Inferior parietal cortex (tissue), 1 donor: ENCODE results near the gene CLUH.
"Not testable (repeated sequence)": the region's sequence is repeated elsewhere in the genome, so short reads cannot be mapped to it uniquely, and the experiment has no call there.

Experiments
- DNase-seq: peaks from one replicate; pipeline ENCODE4 v3.0.0-alpha.2; 2016; ENCODE audit errors: extremely low spot score

The CLUH gene

GRCh38 chr17:2688351-2689342 is 22.9 kb downstream of the CLUH start:
- DNase-seq, result no peak

DNA sequence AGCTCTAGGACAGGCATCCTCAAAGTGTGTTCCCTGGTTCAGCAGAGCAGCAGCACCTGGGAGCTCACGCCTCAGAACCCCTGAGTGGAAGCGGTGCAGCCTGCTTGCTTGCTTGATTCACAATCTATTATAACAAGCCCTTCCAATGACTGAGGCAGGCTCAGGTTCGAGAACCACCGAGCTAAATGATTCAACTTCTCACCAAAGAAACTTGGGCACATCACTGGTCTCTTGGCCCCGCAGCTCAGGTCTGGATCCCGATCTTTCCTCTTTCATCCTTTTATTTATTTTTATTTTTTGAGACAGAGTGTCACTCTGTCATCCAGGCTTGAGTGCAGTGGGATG is 24.5 kb downstream of the CLUH start:
- DNase-seq, result no peak

DNA sequence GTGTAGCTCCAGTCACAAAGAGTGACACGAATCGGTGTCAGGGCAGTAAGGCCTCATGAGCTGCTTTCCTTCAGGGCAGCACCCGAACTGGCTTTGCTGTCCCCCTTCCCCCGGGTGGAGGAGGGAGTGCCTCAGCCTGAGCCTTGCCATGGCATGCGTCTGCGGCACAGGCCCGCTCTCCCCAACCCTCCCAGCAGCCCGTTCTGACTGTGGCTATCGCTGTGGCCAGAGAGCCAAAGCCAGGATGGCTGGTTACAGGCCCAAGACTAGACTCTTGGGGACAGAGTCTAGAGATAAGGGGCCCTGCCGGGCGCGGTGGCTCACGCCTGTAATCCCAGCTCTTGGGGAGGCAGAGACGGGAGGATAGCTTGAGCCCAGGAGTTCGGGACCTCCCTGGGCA is 25.9 kb downstream of the CLUH start:
- DNase-seq, result no peak

DNA sequence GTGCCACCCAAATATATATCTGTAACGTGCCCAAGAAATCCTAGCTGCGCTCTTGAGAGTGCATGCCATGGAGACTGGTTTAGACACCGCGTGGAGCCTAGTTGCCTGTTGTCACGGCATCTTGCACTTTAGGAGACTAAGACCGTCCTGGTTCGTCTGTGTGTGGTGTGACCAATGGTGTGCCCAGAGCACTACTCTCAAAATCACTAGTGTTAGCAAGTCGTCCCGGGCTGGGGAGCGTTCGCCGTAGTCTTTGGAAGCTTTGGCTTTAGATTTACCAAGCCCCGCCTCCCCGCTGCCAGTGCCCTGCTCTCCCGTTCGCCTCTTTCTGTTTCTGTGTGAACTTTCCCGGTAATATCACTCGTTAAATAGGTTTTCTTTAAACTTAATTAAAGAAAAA is 27.0 kb downstream of the CLUH start:
- DNase-seq, result no peak

DNA sequence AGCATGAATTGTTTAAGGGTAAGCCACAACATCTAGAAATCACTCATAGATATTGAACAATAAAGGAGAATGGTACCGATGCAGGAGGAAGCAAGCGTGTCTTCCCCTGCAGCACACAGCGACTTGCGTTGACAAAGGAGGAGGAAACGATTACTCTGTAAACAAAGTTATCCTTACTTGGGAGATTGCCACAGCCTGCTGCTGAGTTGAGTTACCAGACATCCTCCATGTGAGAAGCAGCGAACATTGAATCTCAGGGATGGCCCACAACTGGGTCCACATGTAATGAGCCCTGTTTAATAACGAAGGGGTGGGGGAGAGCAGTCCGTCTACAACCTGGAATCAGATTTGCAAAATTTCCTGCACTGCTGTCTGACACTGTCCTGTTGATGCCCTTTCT is 27.7 kb downstream of the CLUH start:
- DNase-seq, result no peak

DNA sequence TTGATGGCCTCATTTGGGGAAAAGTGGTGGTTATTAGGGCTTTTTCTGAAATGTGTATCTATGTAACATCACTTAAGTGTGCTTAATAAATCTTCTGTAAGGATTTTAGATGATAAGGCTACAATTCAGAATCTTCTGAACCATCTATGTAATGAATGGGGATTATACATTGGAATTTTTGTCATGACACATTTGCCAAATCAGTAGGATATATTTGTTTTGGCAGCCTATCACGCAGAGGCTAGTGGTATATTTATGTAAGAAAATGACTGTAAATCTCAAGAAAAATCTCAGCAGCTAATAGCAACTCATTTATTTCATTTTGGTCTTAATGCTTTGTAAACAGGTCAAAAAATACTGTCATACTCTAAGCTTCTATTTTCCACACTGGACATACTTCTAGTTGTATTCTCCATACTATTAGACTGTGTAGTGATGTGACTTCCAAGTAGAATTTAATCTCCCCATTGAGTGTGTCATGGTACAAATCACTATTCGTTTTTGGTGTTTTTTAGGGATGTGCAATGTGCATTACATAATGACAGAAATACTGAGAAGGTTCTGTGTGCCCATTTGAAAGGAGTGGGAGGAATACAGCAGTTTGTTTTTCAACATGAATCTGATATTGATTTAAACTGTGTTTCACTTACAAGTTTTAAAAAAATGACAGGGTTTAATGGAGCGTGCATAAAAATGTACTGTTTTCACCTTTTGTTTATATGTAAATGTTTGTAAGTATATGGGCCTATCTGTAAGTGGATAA is 29.2 kb downstream of the CLUH start:
- DNase-seq, result no peak

GRCh38 chr17:2681650-2682049 is 29.9 kb downstream of the CLUH start:
- DNase-seq, result no peak

DNA sequence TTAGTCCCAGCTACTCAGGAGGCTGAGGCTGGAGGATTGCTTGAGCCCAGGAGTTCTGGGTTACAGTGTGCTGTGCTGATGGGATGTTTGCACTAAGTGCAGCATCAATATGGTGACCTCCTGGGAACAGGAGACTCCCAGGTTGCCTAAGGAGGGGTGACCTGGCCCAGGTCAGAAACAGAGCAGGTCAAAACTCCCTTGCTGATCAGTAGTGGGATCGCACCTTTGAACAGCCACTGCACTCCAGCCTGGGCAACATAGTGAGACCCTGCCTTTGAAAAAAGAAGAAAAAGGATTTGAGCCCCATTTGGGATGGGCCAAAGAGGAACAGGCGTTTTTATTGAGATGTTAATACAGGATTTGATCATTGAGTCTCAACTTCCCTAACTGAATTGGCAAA is 30.6 kb downstream of the CLUH start:
- no peak for DNase-seq

DNA sequence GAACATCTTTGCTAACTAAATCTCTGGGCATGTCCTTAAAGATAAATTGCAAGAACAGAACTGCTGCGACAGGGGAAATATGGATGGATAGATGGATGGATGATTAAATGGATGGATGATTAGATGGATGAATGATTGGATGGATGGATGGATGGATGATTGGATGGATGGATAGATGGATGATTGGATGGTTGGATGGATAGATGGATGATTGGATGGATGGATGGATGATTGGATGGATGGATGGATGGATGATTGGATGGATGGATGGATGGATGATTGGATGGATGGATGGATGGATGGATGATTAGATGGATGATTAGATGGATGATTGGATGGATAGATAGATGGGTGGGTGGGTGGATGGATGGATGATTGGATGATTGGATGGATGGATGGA is 32.3 kb downstream of the CLUH start:
- not testable (repeated sequence) for DNase-seq

DNA sequence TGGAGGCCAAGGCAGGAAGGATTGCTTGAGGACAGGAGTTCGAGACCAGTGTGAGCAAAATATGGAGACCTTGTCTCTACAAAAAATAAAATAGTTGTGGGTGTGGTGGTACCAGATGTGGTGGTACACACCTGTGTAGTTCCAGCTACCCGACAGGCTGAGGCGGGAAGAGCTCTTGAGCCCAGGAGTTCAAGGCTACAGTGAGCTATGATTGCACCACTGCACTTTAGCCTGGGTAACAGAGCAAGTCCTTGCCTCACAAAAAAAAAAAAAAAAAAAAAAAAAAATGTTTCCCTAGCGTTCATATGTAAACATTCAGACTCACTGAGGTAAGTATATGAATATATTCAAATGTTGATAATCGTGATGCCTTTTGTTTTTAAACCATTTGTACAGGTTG is 39.5 kb downstream of the CLUH start:
- DNase-seq, result no peak

DNA sequence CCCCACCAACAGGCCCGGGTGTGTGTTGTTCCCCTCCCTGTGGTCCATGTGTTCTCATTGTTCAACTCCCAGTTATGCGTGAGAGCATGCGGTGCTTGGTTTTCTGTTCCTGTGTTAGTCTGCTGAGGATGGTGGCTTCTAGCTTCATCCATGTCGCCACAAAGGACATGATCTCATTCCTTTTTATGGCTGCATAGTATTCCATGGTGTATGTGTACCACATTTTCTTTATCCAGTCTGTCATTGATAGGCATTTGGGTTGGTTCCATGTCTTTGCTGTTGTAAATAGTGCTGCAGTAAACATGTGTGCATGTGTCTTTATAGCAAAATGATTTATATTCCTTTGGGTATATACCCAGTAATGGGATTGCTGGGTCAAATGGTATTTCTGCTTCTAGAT is 51.2 kb downstream of the CLUH start:
- DNase-seq, result not testable (repeated sequence)

DNA sequence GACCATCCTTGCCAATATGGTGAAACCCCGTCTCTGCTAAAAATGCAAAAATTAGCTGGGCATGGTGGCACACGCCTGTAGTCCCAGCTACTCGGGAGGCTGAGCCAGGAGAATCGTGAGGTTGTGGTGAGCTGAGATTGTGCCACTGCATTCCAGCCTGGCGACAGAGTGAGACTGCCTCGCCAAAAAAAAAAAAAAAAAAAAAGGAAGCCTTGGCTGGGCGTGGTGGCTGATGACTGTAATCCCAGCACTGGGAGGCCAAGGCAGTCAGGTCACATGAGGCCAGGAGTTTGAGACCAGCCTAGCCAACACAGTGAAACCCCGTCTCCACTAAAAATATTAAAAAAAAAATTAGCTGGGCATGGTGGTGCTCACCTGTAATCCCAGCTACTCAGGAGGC is 52.2 kb downstream of the CLUH start:
- not testable (repeated sequence) for DNase-seq

- DNase-seq, result no peak
Observed at GRCh38 chr17:2656283-2656682, 55.3 kb downstream of the CLUH start.

DNA sequence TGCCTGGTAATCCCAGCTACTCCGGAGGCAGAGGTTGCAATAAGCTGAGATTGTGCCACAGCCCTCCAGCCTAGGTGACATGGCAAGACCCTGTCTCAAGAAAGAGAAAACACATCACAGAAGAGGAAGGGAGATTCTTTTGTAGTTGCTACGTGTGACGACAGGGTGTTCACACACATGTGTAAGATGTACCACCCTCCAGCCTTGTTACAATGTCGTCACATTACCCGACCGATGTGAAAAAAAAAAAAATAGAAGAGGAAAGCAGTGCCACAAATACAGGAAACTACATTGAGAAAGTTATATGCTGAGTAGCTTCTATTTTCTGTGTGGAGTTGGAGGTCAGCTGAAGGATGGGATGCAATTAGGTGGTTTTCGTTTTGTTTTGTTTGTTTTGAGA is 56.0 kb downstream of the CLUH start:
- DNase-seq, result no peak

DNA sequence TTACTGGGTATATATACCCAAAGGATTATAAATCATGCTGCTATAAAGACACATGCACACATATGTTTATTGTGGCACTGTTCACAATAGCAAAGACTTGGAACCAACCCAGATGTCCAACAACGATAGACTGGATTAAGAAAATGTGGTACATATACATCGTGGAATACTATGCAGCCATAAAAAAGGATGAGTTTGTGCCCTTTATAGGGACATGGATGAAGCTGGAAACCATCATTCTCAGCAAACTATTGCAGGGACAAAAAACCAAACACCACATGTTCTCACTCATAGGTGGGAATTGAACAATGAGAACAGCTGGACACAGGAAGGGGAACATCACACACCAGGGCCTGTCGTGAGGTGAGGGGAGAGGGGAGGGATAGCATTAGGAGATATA is 58.7 kb downstream of the CLUH start:
- not testable (repeated sequence) for DNase-seq

DNA sequence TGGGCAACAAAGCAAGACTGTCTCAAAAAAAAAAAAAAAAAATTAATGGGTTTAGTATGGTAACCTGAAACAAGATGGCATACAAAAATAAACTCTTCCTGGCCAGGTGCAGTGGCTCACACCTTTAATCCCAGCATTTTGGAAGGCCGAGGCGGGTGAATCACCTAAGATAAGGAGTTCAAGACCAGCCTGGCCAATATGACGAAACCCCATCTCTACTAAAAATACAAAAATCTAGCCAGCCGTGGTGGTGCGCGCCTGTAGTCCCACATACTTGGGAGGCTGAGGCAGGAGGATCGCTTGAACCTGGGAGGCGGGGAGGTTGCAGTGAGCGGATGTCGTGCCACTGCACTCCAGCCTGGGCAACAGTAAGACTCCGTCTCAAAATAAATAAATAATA is 62.4 kb downstream of the CLUH start:
- no peak for DNase-seq

- no peak for DNase-seq
Observed at GRCh38 chr17:2647957-2648356, 63.6 kb downstream of the CLUH start.

DNA sequence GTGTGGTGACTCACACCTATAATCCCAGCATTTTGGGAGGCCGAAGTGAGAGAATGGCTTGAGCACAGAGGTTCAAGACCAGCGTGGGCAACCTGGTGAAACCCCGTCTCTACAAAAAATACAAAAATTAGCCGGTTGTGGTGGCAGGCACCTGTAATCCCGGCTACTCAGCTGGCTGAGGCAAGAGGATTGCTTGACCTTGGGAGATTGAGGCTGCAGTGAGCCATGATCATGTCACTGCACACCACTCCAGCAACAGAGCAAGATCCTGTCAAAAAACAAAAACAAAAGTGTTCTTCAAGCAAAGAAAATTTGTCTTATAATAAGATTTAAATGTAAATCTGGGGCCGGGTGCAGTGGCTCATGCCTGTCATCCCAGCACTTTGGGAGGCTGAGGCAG is 66.6 kb downstream of the CLUH start:
- DNase-seq, result no peak
